DOHH2 (cell line): ENCODE measurements around the gene TP53BP2.
A peak's percentile ranks its signal among the peaks of the same experiment; 100 is the strongest.

ENCODE experiments used
- H3F3A ChIP-seq: fragments of 200-600 bp; sonication (generic), shearing (Covaris generic); 2 replicates; pipeline ENCODE4 v1.6.0; 2016; ENCODE audit warnings: antibody characterized with exemption, mild to moderate bottlenecking; ENCODE audit not compliant: control insufficient read depth, insufficient read depth
- H3K27ac ChIP-seq: fragments of 200-600 bp; sonication (generic); 2 replicates; pipeline ENCODE4 v1.5.1; 2014; ENCODE audit warnings: low read depth, mild to moderate bottlenecking, low read length, moderate library complexity
- H3K27me3 ChIP-seq: fragments of 200-600 bp; sonication (generic); 2 replicates; pipeline ENCODE4 v1.6.1; 2014; ENCODE audit warnings: mild to moderate bottlenecking, low read length, mixed read lengths; ENCODE audit not compliant: control insufficient read depth
- H3K36me3 ChIP-seq: fragments of 200-600 bp; sonication (generic); 2 replicates; pipeline ENCODE4 v1.6.1; 2014; ENCODE audit warnings: mild to moderate bottlenecking, low read length, moderate library complexity, mixed read lengths; ENCODE audit not compliant: control insufficient read depth
- H3K4me1 ChIP-seq: fragments of 200-600 bp; sonication (generic); 2 replicates; pipeline ENCODE4 v1.6.1; 2014; ENCODE audit warnings: mild to moderate bottlenecking, low read length, mixed read lengths; ENCODE audit not compliant: control insufficient read depth
- H3K4me2 ChIP-seq: fragments of 200-600 bp; sonication (generic); 2 replicates; pipeline ENCODE4 v1.6.0; 2014; ENCODE audit warnings: mild to moderate bottlenecking, low read length, moderate library complexity
- H3K4me3 ChIP-seq: fragments of 200-600 bp; sonication (generic); 2 replicates; pipeline ENCODE4 v1.5.1; 2014; ENCODE audit warnings: mild to moderate bottlenecking, low read length, mixed read lengths
- H3K79me2 ChIP-seq: fragments of 200-600 bp; sonication (generic); 2 replicates; pipeline ENCODE4 v1.6.1; 2014; ENCODE audit warnings: mild to moderate bottlenecking, low read length, mixed read lengths; ENCODE audit not compliant: control insufficient read depth
- H3K9me2 ChIP-seq: fragments of 200-600 bp; sonication (generic); replicated peaks from 2 replicates; pipeline ENCODE4 v1.6.1; 2014; ENCODE audit warnings: mild to moderate bottlenecking, low read length, mixed read lengths; ENCODE audit not compliant: control insufficient read depth
- H3K9me3 ChIP-seq: fragments of 200-600 bp; sonication (generic); 2 replicates; pipeline ENCODE4 v1.6.1; 2014; ENCODE audit warnings: antibody characterized with exemption, low read length, mixed read lengths; ENCODE audit not compliant: control insufficient read depth, insufficient read depth
- H4K20me1 ChIP-seq: fragments of 200-600 bp; sonication (generic); 2 replicates; pipeline ENCODE4 v1.6.0; 2014; ENCODE audit warnings: low read depth, mild to moderate bottlenecking, antibody characterized with exemption, low read length, moderate library complexity; ENCODE audit not compliant: control insufficient read depth, insufficient read depth
- EZH2phosphoT487 ChIP-seq: fragments of 200-600 bp; sonication (generic); IDR thresholded peaks from 2 replicates; pipeline ENCODE4 v1.6.1; 2017; ENCODE audit warnings: borderline replicate concordance, mild to moderate bottlenecking, antibody characterized with exemption, low read length, moderate library complexity, mixed read lengths
- TF ChIP-seq, protein P1 (sequence below): fragments of 200-600 bp; sonication (generic); IDR thresholded peaks from one replicate; pipeline ENCODE4 v1.5.1; 2014; ENCODE audit warnings: antibody characterized with exemption, mild to moderate bottlenecking, low read depth, low read length; ENCODE audit not compliant: poor library complexity, severe bottlenecking

Gene TP53BP2

DNA sequence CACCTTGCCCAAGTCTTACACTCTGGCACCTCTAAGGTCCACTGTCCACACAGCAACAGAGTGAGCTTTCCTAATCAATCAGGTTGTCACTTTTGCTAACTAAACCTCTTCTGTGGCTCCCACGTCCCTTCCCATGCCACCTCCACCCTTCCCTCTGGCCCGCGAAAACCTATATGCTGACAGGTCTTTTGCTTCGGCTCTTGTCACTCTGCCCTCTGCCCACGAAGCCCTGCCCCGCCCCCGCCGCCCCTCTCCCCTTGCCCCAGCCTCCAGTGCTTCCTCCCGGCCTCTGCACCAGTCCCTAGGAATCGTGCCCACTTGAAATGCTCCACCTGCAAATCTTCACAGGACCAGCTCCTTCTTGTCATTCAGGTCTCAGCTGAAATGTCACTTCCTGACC is 8.1 kb downstream of the TP53BP2 start:
- Histone ChIP-seq H3K9me3 (no peaks in the 10 kb centered on the region), H3K4me1 (peaks cover 76% of the 10 kb centered on the region), H3K79me2 (peaks cover 100% of the 10 kb centered on the region), H3K27me3 (no peaks in the 10 kb centered on the region), H3K4me3 (no peak overlapping the region), H3K36me3 (no peaks in the 10 kb centered on the region; the same call in 1 of the 2 replicates), H3K4me2 (no peak overlapping the region), H3F3A (peaks cover 5% of the 10 kb centered on the region), H4K20me1 (peaks cover 29% of the 10 kb centered on the region), H3K27ac (no peak overlapping the region), H3K9me2 (no peaks in the 10 kb centered on the region)
- TF ChIP-seq, protein P1, sequence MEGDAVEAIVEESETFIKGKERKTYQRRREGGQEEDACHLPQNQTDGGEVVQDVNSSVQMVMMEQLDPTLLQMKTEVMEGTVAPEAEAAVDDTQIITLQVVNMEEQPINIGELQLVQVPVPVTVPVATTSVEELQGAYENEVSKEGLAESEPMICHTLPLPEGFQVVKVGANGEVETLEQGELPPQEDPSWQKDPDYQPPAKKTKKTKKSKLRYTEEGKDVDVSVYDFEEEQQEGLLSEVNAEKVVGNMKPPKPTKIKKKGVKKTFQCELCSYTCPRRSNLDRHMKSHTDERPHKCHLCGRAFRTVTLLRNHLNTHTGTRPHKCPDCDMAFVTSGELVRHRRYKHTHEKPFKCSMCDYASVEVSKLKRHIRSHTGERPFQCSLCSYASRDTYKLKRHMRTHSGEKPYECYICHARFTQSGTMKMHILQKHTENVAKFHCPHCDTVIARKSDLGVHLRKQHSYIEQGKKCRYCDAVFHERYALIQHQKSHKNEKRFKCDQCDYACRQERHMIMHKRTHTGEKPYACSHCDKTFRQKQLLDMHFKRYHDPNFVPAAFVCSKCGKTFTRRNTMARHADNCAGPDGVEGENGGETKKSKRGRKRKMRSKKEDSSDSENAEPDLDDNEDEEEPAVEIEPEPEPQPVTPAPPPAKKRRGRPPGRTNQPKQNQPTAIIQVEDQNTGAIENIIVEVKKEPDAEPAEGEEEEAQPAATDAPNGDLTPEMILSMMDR: no peak
- no peak for TF ChIP-seq EZH2phosphoT487

DNA sequence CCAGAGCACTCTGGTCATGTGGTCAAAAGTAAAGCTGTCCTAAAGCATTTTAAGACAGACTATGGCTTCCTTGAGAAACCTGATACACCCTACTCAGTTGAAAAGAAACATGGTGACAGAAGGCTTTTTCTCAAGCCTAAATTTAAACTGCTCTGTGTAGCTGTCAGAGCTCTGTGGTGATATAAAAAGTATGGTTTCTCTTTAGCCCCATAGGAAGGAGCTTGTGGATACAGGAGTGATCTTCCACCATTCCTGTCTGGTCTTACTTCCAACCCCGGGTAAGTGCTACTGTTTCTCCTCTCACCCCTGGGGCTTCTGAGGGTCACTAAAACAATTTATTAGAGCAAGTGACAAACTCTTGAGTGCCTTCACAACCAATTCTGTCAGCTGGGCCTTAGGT is 8.5 kb downstream of the TP53BP2 start:
- Histone ChIP-seq H3K27me3 (no peaks in the 10 kb centered on the region), H4K20me1 (peaks cover 31% of the 10 kb centered on the region), H3K4me2 (no peak overlapping the region), H3K79me2 (peaks cover 100% of the 10 kb centered on the region), H3K9me3 (no peaks in the 10 kb centered on the region), H3F3A (peaks cover 5% of the 10 kb centered on the region), H3K4me1 (peaks cover 76% of the 10 kb centered on the region), H3K36me3 (no peaks in the 10 kb centered on the region; the same call in 1 of the 2 replicates), H3K27ac (no peak overlapping the region), H3K4me3 (no peak overlapping the region), H3K9me2 (no peaks in the 10 kb centered on the region)
- TF ChIP-seq, protein P1: no peak
- no peak for TF ChIP-seq EZH2phosphoT487

DNA sequence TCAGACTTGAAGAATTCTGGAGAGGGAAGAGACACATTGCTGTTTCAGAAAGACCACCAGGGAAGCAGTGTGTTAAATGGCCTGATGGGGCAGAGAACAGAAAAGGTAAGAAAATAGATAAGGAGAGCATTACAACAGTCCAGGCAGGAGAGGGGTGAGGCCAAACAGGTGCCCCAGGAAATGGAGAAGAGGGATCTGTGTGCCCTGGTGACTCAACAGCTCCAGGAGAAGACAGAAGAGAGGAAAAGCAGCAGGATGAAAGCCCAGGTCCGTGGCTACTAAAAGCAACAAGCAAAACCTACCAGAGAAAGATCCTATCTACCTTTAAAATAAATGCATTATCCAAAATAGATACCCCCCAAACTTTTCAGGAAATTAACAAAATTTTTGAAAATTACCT is 9.2 kb downstream of the TP53BP2 start:
- peak overlapping the region; percentile 46 for H3K4me2 ChIP-seq

More for the DNA sequence above, 9.2 kb downstream of the TP53BP2 start:
- peaks cover 31% of the 10 kb centered on the region for H4K20me1 ChIP-seq
- peaks cover 100% of the 10 kb centered on the region for H3K79me2 ChIP-seq
- H3K4me1 ChIP-seq: peaks cover 74% of the 10 kb centered on the region
- no peak overlapping the region for H3K27ac ChIP-seq
- H3K36me3 ChIP-seq: no peaks in the 10 kb centered on the region; the same call in 1 of the 2 replicates
- TF ChIP-seq EZH2phosphoT487: no peak
- TF ChIP-seq, protein P1: no peak
- no peak overlapping the region for H3K4me3 ChIP-seq
- H3K9me2 ChIP-seq: no peaks in the 10 kb centered on the region
- peaks cover 7% of the 10 kb centered on the region for H3F3A ChIP-seq
- no peaks in the 10 kb centered on the region for H3K27me3 ChIP-seq
- H3K9me3 ChIP-seq: no peaks in the 10 kb centered on the region
